ENCODE results near the gene CHRM3.

CHRM3 gene

GRCh38 chr1:239418681-239419080, 32.3 kb downstream of the CHRM3 start:
- TF ChIP-seq CTCF (IDR thresholded peaks at IDR 0.05; ENCODE audit: poor library complexity, severe bottlenecking), result no peak
- Histone ChIP-seq H3K4me3 (ENCODE audit: severe bottlenecking) (no peak overlapping the region), H3K9me3 (ENCODE audit: severe bottlenecking) (no peaks in the 10 kb centered on the region), H3K27me3 (ENCODE audit: insufficient read depth, poor library complexity, severe bottlenecking) (no peaks in the 10 kb centered on the region), H3K36me3 (ENCODE audit: low read depth) (no peaks in the 10 kb centered on the region), H3K27ac (ENCODE audit: poor library complexity, severe bottlenecking) (no peak overlapping the region), H3K4me1 (ENCODE audit: insufficient read depth, poor library complexity, severe bottlenecking) (no peaks in the 10 kb centered on the region)
- ATAC-seq (ENCODE audit: low read depth) (no peak), DNase-seq (ENCODE audit: low spot score) (no peak)

GRCh38 chr1:239421811-239422210, 35.4 kb downstream of the CHRM3 start:
- Histone ChIP-seq H3K36me3 (ENCODE audit: low read depth) (no peaks in the 10 kb centered on the region), H3K4me3 (ENCODE audit: severe bottlenecking) (no peak overlapping the region), H3K27ac (ENCODE audit: poor library complexity, severe bottlenecking) (no peak overlapping the region), H3K4me1 (ENCODE audit: insufficient read depth, poor library complexity, severe bottlenecking) (no peaks in the 10 kb centered on the region), H3K9me3 (ENCODE audit: severe bottlenecking) (no peaks in the 10 kb centered on the region), H3K27me3 (ENCODE audit: insufficient read depth, poor library complexity, severe bottlenecking) (no peaks in the 10 kb centered on the region)
- ATAC-seq (ENCODE audit: low read depth) (no peak), DNase-seq (ENCODE audit: low spot score) (no peak)
- no peak for TF ChIP-seq CTCF (IDR thresholded peaks at IDR 0.05; ENCODE audit: poor library complexity, severe bottlenecking)

GRCh38 chr1:239422818-239423217, 36.5 kb downstream of the CHRM3 start:
- ATAC-seq (ENCODE audit: low read depth), result no peak
- no peaks in the 10 kb centered on the region for H3K36me3 ChIP-seq (ENCODE audit: low read depth)
- H3K9me3 ChIP-seq (ENCODE audit: severe bottlenecking), result no peaks in the 10 kb centered on the region
- DNase-seq (ENCODE audit: low spot score), result no peak
- no peaks in the 10 kb centered on the region for H3K27me3 ChIP-seq (ENCODE audit: insufficient read depth, poor library complexity, severe bottlenecking)
- H3K4me1 ChIP-seq (ENCODE audit: insufficient read depth, poor library complexity, severe bottlenecking), result no peaks in the 10 kb centered on the region
- no peak for TF ChIP-seq CTCF (IDR thresholded peaks at IDR 0.05; ENCODE audit: poor library complexity, severe bottlenecking)
- H3K27ac ChIP-seq (ENCODE audit: poor library complexity, severe bottlenecking), result no peak overlapping the region
- H3K4me3 ChIP-seq (ENCODE audit: severe bottlenecking), result no peak overlapping the region

- no peak overlapping the region for H3K4me3 ChIP-seq (ENCODE audit: severe bottlenecking)
- DNase-seq (ENCODE audit: low spot score) (no peak), ATAC-seq (ENCODE audit: low read depth) (no peak)
- H3K27me3 ChIP-seq (ENCODE audit: insufficient read depth, poor library complexity, severe bottlenecking), result no peaks in the 10 kb centered on the region
- H3K9me3 ChIP-seq (ENCODE audit: severe bottlenecking), result no peaks in the 10 kb centered on the region
- no peaks in the 10 kb centered on the region for H3K36me3 ChIP-seq (ENCODE audit: low read depth)
- no peak overlapping the region for H3K27ac ChIP-seq (ENCODE audit: poor library complexity, severe bottlenecking)
- no peaks in the 10 kb centered on the region for H3K4me1 ChIP-seq (ENCODE audit: insufficient read depth, poor library complexity, severe bottlenecking)
- no peak for TF ChIP-seq CTCF (IDR thresholded peaks at IDR 0.05; ENCODE audit: poor library complexity, severe bottlenecking)
Observed at GRCh38 chr1:239426821-239427475, 40.6 kb downstream of the CHRM3 start.

DNA sequence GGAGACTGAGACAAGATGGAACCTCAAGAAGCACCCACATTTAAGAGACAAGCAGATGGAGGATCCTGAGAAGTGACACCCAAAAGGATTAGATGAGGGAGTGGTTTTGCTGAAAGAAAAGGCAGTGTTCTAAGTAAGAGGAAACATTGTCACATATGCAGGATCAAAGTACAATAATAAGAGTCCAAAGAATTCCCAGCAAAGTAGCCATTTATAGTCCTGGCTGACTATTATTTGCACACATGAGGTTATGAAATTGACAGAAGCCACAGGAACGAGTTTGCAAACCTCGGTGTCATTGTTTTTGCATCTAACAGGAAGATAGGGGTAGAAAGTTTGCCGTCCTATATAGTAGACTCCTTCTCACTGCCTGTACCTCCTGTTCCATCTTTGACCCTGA, 41.3 kb downstream of the CHRM3 start:
- no peak for DNase-seq (ENCODE audit: low spot score)
- no peaks in the 10 kb centered on the region for H3K36me3 ChIP-seq (ENCODE audit: low read depth)
- H3K27ac ChIP-seq (ENCODE audit: poor library complexity, severe bottlenecking), result no peak overlapping the region
- TF ChIP-seq CTCF (IDR thresholded peaks at IDR 0.05; ENCODE audit: poor library complexity, severe bottlenecking), result no peak
- no peak overlapping the region for H3K4me3 ChIP-seq (ENCODE audit: severe bottlenecking)
- no peaks in the 10 kb centered on the region for H3K9me3 ChIP-seq (ENCODE audit: severe bottlenecking)
- no peaks in the 10 kb centered on the region for H3K4me1 ChIP-seq (ENCODE audit: insufficient read depth, poor library complexity, severe bottlenecking)
- no peak for ATAC-seq (ENCODE audit: low read depth)
- no peaks in the 10 kb centered on the region for H3K27me3 ChIP-seq (ENCODE audit: insufficient read depth, poor library complexity, severe bottlenecking)
